OCI-M2 (cell line): ENCODE data around the gene LCOR.
"Not testable (repeated sequence)": the region's sequence is repeated elsewhere in the genome, so short reads cannot be mapped to it uniquely, and the experiment has no call there.

Experiments used
- DNase-seq: peaks from one replicate; lab custom pipeline; 2025; ENCODE audit not compliant: unreplicated experiment; lab: John Stamatoyannopoulos, UW

Gene LCOR

DNA sequence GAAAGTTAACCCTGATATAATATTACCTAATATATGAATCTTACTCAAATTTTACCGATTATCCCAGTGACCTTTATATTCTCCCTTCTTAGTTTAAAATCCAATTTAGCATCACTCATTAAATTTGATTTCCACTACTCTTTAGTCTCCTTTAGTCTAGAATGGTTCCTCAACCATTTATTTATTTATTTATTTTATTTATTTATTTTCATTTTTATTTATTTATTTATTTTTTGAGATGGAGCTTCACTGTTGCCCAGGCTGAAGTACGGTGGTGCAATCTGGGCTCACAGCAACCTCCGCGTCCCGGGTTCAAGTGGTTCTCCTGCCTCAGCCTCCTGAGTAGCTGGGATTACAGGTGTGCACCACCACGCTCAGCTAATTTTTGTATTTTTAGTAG lies 92.8 kb downstream of the LCOR start:
- no peak for DNase-seq

DNA sequence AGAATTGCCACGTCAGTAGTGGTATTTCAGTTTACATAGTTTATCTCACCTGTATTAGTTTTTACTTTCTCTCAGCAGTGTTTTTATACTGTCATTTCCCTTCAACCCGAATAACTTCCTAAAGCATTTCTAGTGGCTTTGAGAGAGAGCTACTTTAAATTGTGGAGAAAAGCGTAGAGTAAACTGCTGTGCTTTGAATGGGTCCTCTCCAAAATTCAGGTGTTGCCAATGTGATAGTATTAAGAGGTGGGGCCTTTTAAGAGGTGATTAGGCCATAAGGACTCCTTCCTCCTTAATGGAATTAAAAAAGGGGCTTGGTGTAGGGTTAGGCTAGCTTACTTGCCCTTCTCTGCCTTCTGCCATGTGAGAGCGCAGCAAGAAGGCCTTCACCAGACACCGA lies 98.4 kb downstream of the LCOR start:
- no peak for DNase-seq

DNA sequence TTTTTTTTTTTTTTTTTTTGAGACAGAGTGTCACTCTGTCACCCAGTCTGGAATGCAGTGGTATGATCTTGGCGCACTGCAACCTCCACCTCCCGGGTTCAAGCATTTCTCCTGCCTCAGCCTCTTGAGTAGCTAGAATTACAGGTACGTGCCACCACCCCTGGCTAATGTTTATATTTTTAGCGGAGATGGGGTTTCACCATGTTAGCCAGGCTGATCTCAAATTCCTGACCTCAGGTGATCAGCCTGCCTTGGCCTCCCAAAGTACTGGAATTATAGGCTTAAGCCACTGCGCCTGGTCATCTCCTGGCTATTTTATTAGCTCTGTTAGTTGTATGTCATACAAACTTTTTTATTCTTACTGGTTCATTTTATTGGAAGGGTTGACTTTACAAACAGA lies 103.0 kb downstream of the LCOR start:
- DNase-seq, result no peak

DNA sequence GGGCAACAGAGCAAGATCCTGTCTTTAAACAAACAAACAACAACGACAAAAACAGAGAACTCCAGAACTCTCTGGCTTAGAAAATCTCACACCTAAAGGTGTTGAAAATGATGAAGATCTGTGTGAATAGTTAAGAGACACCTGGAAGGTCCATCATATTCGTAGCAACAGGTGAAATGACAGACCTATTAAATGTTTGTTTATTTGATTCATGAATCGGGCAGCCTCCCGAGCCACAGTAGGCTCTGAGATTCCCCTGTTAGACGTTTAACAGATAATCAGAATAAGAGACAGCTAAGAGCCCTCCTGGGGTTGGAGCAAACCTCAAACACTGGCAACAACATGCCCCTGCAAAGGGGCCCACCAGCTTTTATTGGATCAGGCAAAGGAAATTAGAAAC lies 103.7 kb downstream of the LCOR start:
- no peak for DNase-seq

DNA sequence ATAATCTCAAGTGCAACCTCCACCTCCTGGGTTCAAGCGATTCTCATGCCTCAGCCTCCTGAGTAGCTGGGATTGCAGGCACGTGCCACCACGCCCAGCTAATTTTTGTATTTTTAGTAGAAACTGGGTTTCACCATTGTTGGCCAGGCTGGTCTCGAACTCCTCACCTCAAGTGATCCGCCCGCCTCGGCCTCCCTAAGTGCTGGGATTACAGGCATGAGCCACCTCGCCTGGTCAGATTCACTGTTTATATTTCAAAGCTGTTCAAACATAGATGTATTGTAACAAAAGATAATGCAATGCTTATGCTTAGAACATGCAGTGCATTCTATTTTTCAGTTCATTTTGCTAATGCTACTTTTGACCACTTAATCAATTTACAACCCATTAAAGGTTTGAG lies 111.1 kb downstream of the LCOR start:
- DNase-seq, result not testable (repeated sequence)

DNA sequence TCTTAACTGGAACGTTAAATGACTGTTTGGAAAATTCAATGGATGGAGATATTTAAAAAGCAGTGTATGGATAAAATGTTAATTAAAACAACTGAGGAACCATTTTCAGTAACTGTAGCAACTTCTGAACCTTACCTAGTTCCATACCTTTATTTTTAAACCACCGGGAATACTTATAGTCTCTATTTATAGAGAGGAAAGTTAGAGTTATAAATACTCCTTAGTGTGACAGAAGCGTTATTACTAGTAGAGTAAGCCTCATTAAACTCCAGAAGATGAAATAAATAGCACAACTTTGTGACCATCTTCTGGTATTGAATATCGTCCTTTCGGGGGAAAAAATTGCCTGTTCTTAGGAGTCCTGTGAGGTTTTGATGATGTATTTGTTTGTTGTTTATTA lies 114.9 kb downstream of the LCOR start:
- DNase-seq, result no peak

DNA sequence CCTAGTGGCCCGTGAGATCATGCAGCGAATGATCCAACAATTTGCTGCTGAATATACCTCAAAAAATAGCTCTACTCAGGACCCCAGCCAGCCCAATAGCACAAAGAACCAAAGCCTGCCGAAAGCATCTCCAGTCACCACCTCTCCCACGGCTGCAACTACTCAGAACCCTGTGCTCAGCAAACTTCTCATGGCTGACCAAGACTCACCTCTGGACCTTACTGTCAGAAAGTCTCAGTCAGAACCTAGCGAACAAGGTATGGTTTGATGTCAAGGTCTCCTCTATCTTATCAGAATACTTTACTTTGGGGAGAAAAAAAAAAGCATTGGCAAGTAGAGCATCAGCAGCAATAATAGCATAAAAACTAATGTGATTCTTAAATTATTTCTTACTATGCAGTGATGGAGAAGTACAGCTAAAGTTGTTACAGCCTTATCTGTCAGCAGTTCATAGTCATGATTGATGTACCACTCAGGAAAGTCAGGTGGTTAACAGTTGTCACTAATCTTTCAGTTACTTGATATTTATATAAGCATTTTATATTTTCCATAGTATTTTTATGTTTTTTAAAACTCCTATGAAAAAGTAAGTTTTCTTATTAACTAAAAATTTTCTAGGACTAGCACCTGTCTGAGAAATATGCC lies 117.1 kb downstream of the LCOR start:
- DNase-seq, result no peak

DNA sequence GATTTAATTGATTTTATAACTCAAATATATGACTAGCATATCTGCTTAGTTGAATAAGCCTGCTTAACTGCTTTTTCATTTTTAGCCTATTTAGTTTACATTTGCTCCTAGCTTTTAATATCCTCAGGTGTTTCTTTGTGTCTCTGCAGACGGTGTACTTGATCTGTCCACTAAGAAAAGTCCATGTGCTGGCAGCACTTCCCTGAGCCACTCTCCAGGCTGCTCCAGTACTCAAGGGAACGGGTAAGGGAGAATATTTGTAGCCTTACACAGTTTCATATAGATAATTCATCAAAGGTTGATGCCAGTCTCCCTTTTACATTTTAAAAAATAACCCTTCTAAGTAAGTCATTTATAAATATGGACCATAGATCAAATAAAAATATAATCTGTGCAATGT lies 119.9 kb downstream of the LCOR start:
- DNase-seq, result no peak

DNA sequence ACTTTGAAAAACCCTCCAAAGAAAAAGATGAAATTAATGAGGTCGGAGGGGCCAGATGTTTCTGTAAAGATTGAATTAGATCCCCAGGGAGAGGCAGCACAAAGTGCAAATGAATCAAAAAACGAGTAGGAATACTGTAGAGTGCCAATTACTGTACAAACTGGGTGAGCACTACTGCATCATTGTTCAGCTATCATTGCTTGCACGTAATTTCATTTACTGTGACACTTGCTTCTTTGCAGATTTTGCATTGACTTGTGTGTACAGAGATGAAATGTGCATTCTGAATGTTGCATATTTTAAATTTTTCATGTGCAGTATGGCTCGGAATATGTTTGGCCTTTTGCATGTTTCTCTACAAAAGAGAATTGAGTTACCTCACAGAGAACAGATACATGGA lies 123.7 kb downstream of the LCOR start:
- no peak for DNase-seq

DNA sequence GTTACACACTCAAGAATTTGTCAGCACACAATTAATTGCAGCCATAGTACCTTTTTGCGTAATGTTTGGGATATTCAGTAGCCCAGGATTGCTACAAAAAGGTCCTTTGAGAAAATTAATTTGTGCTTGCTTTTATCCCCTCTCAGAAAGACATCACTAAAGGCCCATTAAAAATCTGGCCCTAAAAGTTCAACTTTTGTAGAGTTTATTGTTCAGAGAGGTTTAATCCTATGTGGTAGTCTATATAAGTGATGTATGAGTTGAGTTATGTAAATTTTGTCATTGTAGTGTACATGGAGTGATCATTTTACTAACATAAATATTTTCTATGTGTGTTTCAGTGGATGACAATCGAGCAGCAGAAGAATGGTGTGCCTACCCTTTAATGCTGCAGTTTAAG lies 126.0 kb downstream of the LCOR start:
- DNase-seq, result no peak

DNA sequence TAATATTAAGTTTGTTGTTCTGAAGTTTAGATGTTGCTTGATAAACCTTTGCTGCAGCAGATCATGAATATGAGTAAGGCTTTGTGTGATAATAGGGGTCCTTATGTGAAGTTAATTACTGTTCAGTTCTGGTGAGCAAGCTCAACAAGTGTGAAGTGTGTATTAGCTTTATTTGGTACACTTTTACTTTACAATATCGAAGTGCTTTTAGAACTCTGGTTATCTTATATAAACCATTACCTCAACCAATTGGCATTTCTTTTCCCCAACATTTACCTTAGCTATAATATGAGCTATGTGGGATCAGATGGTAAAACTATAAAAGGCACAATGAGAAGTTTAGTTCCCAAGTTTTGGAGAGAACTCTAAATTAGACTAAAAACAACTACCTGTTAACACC lies 127.6 kb downstream of the LCOR start:
- DNase-seq, result no peak

DNA sequence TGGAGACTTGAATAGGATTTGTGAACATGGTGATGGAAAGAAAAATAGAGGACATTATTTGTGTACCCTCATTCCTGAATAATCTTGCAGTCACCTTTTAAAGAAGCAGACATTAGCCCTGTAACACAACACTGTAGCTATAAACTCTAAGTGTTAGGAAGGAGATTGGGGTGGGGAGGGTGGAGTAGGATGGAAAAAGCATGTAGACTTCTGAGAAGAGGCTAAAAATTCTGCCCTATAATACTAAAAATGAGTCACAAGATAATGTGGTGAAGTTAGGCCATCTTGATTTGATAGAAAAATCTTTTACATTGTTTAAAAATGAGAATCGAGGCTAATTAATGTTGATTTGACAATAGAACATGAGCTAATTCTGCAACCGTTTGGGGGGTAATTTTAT lies 128.8 kb downstream of the LCOR start:
- no peak for DNase-seq

DNA sequence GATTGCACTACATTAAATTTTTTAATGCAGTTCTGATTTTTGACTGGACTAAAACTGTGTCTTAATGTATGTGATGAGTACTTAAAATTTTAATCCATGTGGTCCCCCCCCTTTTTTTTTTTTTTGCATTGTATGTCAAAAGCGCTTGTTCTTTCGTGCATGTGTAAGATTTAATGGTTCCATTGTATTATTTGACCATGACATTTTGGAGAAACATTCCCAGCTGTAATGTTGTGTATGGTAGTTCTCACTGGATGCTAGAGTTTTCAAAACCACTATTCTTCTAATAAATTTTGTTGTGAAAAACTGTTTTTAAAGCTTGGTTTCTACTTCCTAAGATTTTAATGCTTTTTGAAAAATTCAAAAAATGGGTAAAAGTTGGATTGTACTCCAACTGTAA lies 132.0 kb downstream of the LCOR start:
- DNase-seq, result no peak

DNA sequence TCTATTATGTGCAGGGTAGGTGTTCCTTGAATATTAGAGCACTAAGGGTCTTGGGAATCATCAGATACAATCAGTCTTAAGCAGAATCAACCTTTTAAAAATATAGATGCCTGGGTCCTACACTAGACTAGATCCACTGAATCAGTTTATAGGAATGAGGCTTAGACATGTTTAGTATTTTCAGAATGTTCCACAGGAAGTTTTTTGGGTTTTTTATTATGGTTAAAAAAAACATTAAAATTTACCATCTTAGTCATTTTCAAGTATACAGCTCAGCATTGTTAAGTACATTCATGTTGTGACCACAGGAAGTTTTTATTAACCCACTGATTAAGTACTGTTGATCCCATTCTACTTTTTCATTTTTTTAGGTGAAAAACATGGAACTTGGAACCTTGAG lies 135.7 kb downstream of the LCOR start:
- no peak for DNase-seq

DNA sequence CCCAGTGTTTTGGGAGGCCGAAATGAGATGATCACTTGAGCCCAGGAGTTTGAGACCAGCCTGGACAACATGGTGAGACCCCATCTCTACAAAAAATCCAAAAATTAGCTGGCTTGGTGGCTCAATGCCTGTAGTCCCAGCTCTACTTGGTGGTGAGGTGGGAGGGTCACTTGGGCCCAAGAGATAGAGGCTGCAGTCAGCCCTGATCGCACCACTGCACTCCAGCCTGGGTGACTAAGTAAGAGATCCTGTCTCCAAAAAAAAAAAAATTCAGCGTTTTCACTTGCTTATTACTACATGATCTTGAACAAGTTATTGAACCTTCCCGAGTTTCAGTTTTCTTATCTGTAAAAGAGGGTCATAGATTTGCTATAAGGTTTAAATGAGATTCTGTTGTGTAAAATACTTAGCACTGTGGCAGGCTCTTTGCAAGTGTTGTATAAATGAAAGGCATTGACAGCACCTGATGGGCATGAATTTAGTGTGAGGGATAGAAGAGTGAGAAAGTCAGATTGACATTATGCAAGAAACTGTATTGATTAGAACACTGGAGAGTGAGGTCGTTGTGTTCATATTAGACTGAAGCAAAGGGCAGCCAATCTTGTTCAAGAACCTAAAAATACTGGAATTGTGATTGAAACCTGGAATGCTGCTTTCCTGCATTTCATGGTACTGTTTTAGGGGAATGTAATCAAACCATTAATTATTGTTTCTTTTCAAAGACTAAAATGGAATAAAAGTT lies 136.8 kb downstream of the LCOR start:
- DNase-seq, result no peak

DNA sequence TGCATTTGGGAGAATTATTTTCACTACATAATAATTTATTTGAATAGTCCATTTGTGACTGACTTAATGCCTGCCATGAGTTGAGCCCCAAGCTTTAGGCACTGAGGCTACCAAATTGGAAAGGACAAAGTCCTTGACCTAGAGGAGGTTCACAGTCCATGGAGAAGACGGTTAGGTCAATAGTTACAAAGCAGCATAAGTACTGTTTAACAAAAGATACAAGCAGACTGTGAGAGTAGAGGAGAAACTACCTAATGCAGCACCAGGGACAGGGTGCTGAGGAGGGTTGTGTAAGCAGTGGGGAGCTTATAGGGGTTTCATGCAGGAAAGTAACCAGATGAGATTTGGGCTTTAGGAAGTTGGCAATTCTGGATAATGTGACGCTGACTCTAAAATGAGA lies 139.2 kb downstream of the LCOR start:
- no peak for DNase-seq

DNA sequence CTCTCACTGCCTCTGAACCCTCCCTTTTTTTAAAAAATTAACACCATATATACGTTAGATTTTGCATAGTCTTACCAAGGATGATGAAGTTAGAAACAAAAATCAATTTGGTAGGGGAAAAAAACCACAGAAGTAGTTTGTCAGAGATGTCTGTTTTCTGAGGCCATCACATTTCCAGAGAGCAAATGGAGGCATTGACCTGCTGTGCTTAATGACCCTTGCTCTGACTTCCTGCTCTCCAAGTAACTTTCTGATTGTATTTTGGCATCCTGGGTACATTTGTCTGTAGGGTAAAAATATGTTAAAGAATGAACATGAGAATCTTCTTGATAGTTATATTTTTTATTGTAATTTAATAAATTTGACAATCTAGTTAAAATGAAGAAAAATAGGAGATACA lies 140.2 kb downstream of the LCOR start:
- no peak for DNase-seq

DNA sequence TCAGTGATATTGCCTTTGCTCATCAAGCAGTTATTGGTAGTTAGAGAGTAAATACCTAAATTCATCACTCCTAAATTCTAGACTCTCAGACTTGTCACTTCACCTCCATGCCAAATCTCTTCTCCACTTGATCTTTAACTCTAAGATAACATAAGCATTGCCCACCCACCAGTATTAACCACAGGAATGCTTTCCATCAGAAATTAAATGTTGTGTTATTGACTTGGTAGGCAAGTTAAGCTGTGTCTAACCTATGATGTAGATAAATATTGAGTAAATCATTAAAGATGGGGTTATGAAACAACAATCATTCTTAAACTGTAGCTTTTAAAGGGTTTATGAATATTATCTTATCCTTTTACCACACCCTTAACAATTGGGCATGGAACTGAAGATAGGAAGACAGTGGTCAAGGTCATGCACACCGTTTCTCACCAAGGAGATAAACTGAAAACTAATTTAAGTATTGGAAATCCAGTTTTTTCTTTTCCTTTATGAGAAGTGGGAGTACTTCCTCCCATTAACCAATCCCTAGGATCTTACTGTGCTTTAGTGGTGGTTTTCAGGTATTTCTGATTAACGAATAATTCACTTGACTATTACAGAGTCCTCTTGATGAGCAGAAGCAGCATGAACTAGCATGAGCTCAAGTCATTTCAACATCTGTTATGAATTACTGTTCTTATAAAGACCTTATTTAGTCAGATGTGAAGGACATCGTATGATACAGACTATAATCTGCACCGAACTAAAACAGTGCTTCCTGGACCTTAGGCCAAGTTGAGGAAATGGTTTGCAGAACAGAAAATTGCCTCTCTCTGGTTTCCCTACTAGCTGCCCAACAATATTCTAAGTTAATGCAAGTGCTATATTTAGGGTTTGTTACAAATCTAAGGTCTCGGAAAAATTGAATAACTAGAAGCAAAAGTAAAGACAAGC lies 142.0 kb downstream of the LCOR start:
- DNase-seq, result no peak

DNA sequence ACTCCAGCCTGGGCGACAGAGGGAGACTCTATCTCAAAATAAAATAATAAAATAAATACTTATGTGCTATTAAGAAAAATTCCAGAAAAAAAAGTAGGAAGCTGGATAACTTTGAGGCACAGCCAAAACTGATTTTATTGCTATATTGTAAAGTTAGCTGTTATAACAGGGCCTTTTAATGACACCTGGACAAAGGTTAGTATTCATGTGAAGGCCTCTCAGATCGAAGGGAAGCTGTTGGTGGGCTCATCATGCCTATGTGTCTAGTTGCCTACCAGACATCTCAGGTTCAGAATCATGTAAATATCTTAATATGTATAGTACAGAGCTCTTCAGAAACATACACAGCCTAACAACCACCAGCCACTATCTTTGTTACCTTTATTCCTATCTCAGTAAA lies 143.0 kb downstream of the LCOR start:
- no peak for DNase-seq

DNA sequence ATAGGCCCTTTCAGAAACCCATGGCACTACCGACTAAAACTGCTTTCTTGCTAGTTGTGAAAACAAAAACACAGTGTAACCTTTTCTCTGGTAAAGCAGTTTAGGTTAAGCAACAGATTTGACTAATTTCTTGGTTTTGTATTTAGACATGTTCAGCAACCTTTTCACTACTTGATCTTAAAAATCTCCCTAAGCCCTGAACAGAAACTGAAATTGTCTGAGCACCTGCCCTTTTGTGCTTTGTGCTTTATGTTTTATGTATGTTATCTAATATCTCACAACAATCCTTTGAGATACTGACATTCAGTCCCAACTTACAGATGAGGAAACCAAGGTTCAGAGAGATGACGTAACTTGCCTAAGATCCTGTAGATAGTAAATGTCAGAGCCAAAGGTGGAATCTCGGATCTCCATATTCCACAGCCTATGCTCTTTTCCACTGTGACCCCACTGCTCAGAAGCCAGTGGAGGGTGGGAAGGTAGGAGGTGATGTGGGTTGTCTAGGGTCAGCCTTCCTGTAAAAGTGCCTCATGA lies 146.6 kb downstream of the LCOR start:
- DNase-seq, result no peak

DNA sequence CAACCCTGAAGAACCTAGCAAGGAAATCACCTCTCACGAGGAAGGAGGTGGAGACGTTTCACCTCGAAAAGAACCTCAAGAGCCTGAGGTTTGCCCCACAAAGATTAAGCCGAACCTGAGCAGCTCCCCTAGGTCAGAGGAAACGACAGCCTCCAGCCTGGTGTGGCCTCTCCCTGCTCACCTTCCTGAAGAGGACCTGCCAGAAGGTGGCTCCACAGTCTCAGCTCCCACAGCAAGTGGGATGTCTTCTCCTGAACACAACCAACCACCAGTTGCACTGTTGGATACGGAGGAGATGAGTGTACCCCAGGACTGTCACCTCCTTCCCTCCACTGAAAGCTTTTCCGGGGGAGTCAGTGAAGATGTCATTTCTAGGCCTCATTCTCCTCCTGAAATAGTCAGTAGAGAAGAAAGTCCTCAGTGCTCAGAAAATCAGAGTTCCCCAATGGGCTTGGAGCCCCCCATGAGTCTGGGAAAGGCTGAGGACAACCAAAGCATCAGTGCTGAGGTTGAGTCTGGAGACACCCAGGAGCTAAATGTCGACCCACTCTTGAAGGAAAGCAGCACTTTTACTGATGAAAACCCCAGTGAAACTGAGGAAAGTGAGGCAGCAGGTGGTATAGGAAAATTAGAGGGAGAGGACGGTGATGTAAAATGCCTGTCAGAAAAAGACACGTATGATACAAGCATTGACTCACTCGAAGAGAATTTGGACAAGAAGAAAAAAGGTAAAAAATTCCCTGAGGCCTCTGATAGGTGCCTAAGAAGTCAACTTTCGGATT lies 150.2 kb downstream of the LCOR start:
- DNase-seq, result no peak
